Smooth muscle cell (in vitro differentiated cells): Measurements from ENCODE around the gene ADI1. TPM values are rescaled to one million over a fixed set of nuclear protein-coding genes. Genes with fewer than 3 reads are reported as not detected.

Experiments
- DNase-seq: peaks from one replicate; lab custom pipeline; 2025; ENCODE audit not compliant: unreplicated experiment; lab: John Stamatoyannopoulos, UW
- H2AFZ ChIP-seq: fragments of 200-600 bp; sonication (generic); 2 replicates; pipeline ENCODE4 v1.6.0; 2016; ENCODE audit warnings: antibody characterized with exemption, low read depth, mild to moderate bottlenecking
- H3F3A ChIP-seq: fragments of 200-600 bp; sonication (generic); 2 replicates; pipeline ENCODE4 v1.6.0; 2017; ENCODE audit warnings: antibody characterized with exemption, low read depth
- H3K27ac ChIP-seq: fragments of 200-600 bp; sonication (generic); 2 replicates; pipeline ENCODE4 v1.5.1; 2016; ENCODE audit warnings: low read depth, mild to moderate bottlenecking
- H3K27me3 ChIP-seq: fragments of 200-600 bp; sonication (generic); 2 replicates; pipeline ENCODE4 v1.6.1; 2016; ENCODE audit warnings: low read depth, mild to moderate bottlenecking
- H3K36me3 ChIP-seq: fragments of 200-600 bp; sonication (generic); 2 replicates; pipeline ENCODE4 v1.5.1; 2016; ENCODE audit warnings: low read depth
- H3K4me1 ChIP-seq: fragments of 200-600 bp; sonication (generic); 2 replicates; pipeline ENCODE4 v1.5.1; 2016; ENCODE audit warnings: low read depth
- H3K4me2 ChIP-seq: fragments of 200-600 bp; sonication (generic); 2 replicates; pipeline ENCODE4 v1.6.0; 2016; ENCODE audit warnings: mild to moderate bottlenecking
- H3K4me3 ChIP-seq: fragments of 200-600 bp; sonication (generic); 2 replicates; pipeline ENCODE4 v1.5.1; 2016; ENCODE audit warnings: mild to moderate bottlenecking
- H3K79me2 ChIP-seq: fragments of 200-600 bp; sonication (generic); 2 replicates; pipeline ENCODE4 v1.6.0; 2016; ENCODE audit warnings: low read depth, mild to moderate bottlenecking
- H3K9ac ChIP-seq: fragments of 200-600 bp; sonication (generic); 2 replicates; pipeline ENCODE4 v1.6.0; 2016; ENCODE audit warnings: low read depth
- H3K9me3 ChIP-seq: fragments of 200-600 bp; sonication (generic); replicated peaks from 2 replicates; pipeline ENCODE4 v1.5.1; 2016; ENCODE audit warnings: low read depth
- H4K20me1 ChIP-seq: fragments of 200-600 bp; sonication (generic); 2 replicates; pipeline ENCODE4 v1.6.0; 2016; ENCODE audit warnings: low read depth
- WGBS: methylation state at CpG from one replicate; pipeline ENCODE4 v1.1.7; 2016; ENCODE audit warnings: low lambda C conversion rate; 5-methylcytosine and 5-hydroxymethylcytosine counted together
- polyA plus RNA-seq: library from polyadenylated mRNA; unstranded; fragments of >200 nt; fragmentation: Nextera tagmentation; extraction: Ambion mirVana; gene quantifications from 2 replicates; pipeline ENCODE4 v1.2.1, GENCODE V29; 2016
- total RNA-seq: library from RNA; depleted of rRNA; stranded (reverse); fragments of >200 nt; gene quantifications from 2 replicates; pipeline ENCODE4 v1.2.3, GENCODE V29; 2014
- TF ChIP-seq, protein P1 (sequence below): fragments of 200-600 bp; sonication (generic); IDR thresholded peaks from 2 replicates; pipeline ENCODE4 v1.5.1; 2017; ENCODE audit warnings: borderline replicate concordance, mild to moderate bottlenecking, antibody characterized with exemption; ENCODE audit not compliant: insufficient read depth, poor library complexity, severe bottlenecking

ADI1 gene
- total and polyA plus RNA-seq, 2 experiments from 2014 or later: 19.0 to 30.9 TPM

DNA sequence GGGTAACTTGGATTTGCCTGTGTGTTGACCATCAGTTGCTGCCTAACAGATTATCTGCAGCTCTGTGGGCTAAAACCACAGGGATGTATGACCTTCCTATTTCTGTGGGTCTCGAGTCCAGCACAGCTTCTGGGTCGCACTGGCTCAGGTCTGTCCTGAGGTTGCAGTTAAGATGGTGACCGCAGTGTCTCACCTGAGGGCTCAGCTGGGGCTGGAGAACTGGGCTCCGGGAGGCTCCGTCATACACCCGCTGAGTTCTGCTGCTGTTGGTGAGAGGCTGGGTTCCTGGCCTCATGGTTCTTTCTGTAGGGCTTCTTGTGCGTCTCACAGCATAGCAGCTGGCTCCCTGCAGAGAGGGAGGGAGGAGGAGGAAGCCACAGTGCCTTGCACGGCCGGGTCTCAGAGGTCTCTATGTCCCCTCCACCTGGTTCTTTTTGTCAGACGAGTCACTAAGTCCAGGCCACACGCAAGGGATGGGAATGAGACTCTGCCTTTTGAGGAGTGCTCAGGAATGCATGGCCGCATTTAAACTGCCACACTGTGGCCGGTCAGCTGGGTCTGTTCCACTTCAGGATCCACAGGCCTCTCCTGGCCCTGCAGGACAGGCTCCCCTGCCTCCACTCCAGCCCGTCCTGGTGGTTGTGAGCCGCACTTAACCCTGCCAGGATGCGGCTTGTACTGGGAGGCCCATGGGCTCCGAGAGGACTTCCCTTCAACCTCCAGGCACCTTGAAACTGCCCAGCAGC is 67.2 kb downstream of the ADI1 start:
- Histone ChIP-seq H3K9me3 (no peaks in the 10 kb centered on the region), H2AFZ (no peak overlapping the region), H4K20me1 (no peaks in the 10 kb centered on the region), H3K4me3 (no peak overlapping the region), H3K4me2 (no peak overlapping the region), H3K9ac (no peak overlapping the region), H3F3A (no peaks in the 10 kb centered on the region), H3K27me3 (no peaks in the 10 kb centered on the region), H3K79me2 (no peaks in the 10 kb centered on the region), H3K27ac (no peak overlapping the region), H3K4me1 (no peaks in the 10 kb centered on the region), H3K36me3 (no peaks in the 10 kb centered on the region)
- WGBS: 90% methylated on average over 17 of the region's 17 CpGs
- DNase-seq: no peak
- TF ChIP-seq, protein P1, sequence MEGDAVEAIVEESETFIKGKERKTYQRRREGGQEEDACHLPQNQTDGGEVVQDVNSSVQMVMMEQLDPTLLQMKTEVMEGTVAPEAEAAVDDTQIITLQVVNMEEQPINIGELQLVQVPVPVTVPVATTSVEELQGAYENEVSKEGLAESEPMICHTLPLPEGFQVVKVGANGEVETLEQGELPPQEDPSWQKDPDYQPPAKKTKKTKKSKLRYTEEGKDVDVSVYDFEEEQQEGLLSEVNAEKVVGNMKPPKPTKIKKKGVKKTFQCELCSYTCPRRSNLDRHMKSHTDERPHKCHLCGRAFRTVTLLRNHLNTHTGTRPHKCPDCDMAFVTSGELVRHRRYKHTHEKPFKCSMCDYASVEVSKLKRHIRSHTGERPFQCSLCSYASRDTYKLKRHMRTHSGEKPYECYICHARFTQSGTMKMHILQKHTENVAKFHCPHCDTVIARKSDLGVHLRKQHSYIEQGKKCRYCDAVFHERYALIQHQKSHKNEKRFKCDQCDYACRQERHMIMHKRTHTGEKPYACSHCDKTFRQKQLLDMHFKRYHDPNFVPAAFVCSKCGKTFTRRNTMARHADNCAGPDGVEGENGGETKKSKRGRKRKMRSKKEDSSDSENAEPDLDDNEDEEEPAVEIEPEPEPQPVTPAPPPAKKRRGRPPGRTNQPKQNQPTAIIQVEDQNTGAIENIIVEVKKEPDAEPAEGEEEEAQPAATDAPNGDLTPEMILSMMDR: no peak

DNA sequence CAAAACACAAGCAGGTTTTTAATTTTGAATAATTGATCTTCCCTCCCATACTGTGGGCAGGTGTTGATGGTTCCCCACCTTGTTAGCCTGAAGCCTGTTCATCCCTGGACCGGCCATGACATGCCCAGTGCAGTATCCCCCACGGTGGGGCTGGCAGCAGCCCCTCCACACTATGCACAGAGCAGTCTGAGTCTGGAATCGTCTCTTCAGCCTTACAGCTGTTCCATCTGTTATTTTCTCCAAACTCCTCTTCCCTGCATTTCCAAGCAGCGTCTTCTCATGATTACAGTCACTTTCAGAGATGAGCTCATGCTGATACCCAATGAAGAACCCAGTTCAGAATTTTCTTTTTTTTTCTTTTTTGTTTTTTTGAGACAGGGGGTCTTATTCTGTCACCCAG is 68.2 kb downstream of the ADI1 start:
- Histone ChIP-seq H3F3A (no peaks in the 10 kb centered on the region), H4K20me1 (no peaks in the 10 kb centered on the region), H3K4me1 (no peaks in the 10 kb centered on the region), H3K9me3 (no peaks in the 10 kb centered on the region), H3K36me3 (no peaks in the 10 kb centered on the region), H3K4me2 (no peak overlapping the region), H2AFZ (no peak overlapping the region), H3K9ac (no peak overlapping the region), H3K4me3 (no peak overlapping the region), H3K27ac (no peak overlapping the region), H3K27me3 (no peaks in the 10 kb centered on the region), H3K79me2 (no peaks in the 10 kb centered on the region)
- 99% methylated on average over 4 of the region's 4 CpGs for WGBS
- DNase-seq: no peak
- TF ChIP-seq, protein P1: no peak

DNA sequence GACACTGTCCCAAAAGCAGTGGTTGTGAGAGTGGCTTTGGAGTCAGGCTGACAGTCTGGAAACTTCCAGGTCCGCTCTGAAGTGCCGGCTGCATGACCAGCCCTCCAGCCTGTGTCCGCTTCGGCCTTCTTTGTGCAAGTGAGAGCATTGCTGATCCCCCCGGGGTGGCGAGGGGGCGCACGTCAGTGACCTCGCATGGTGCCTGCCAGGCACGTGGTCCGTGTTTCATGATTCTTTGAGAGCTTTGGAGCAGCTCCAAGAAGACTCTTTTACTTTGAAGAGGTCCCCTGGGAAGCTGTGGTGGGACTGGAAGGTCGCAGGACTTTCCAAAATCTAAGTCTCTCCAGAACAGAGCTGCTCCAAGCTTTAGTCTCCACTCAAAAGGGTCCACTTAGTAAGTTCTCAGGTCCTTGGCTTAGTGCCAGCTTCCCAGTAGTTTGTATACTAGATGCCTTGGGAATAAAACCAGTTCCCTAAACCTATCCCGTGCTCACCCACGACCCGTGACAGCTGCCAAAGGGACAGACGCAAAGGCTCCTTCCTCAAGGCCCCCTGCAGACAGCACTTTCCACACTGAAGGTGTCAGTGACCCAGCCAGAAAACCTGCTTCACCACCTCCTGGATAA is 68.8 kb downstream of the ADI1 start:
- Histone ChIP-seq H4K20me1 (no peaks in the 10 kb centered on the region), H3K27ac (no peak overlapping the region), H3K9ac (no peak overlapping the region), H3K36me3 (no peaks in the 10 kb centered on the region), H3K4me3 (no peak overlapping the region), H3F3A (no peaks in the 10 kb centered on the region), H3K4me2 (no peak overlapping the region), H3K27me3 (no peaks in the 10 kb centered on the region), H3K79me2 (no peaks in the 10 kb centered on the region), H2AFZ (no peak overlapping the region), H3K9me3 (no peaks in the 10 kb centered on the region), H3K4me1 (no peaks in the 10 kb centered on the region)
- TF ChIP-seq, protein P1: no peak
- WGBS: 96% methylated on average over 16 of the region's 16 CpGs
- DNase-seq: no peak

DNA sequence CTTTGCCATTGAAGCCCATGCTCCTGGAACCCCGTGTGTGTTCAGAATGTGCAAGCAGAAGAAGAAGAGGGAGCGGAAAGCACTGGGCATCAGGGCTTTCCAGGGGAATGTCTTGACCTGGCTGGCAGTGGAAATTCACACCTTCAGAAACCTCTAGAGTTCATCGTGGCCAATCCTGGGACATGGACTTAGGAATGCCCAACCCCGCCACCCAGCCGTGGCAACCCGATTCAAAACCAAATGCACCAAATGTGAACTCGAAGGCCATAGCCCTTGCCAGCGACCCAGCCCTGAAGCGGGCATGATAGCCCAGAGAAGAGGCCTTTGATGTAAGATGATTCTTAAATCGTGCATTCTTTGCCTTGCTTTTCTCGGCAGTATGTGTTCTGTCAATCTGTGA is 69.4 kb downstream of the ADI1 start:
- 97% methylated on average over 11 of the region's 11 CpGs for WGBS
- no peak for DNase-seq
- Histone ChIP-seq H4K20me1 (no peaks in the 10 kb centered on the region), H3K4me2 (no peak overlapping the region), H3K4me3 (no peak overlapping the region), H3K9me3 (no peaks in the 10 kb centered on the region), H3K79me2 (no peaks in the 10 kb centered on the region), H3F3A (no peaks in the 10 kb centered on the region), H3K9ac (no peak overlapping the region), H2AFZ (no peak overlapping the region), H3K27me3 (no peaks in the 10 kb centered on the region), H3K36me3 (no peaks in the 10 kb centered on the region), H3K27ac (no peak overlapping the region), H3K4me1 (no peaks in the 10 kb centered on the region)
- TF ChIP-seq, protein P1: no peak
